Activated T-cell treated with anti-CD3 and anti-CD28 coated beads for 24 hours (primary cell): Measurements from ENCODE around the gene INPP5D.
"Not testable (repeated sequence)": the region's sequence is repeated elsewhere in the genome, so short reads cannot be mapped to it uniquely, and the experiment has no call there.

Experiments used
- DNase-seq: peaks from one replicate; pipeline ENCODE4 v3.0.0-alpha.2; 2020; ENCODE audit warnings: low read depth

The INPP5D gene

DNA sequence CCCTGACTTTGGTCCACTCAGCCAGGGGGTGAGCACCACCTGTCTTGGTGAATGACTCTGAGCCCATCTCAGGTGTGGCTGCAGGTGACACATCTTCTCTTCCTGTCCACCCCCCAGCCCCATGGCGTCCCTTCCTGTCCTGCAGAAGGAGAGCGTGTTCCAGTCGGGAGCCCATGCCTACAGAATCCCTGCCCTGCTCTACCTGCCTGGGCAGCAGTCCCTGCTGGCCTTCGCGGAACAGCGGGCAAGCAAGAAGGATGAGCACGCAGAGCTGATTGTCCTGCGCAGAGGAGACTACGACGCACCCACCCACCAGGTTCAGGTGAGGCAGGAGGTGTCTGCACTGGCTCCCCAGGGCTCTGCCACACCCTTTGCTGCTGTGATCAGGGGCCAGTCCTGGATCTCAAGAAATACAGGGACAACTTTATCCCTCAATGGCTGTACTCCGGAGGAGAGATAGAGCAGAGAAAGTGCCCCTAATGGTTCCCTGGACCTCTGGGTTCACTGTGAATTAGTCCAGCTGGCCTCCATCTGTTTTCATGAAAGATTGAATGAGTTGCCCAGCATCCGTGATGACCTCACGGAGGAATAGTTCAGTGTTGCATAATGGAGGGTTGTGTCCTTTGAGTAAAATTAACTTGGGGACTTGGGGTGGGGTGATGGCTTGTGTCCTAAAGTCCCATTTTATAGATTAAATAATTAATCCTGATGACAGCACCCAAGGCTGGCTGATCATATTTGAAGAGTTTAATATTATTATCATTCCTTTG lies 27.4 kb upstream of the INPP5D start, which contains the start of gene NEU2:
TSS of gene NEU2 (plus strand) at position 122 of the 770 bp plus-strand sequence. CDS start at position 122, 0 bp downstream.
- DNase-seq = no peak

- DNase-seq = no peak
Measured at GRCh38 chr2:233033672-233034071, 26.5 kb upstream of the INPP5D start.

DNA sequence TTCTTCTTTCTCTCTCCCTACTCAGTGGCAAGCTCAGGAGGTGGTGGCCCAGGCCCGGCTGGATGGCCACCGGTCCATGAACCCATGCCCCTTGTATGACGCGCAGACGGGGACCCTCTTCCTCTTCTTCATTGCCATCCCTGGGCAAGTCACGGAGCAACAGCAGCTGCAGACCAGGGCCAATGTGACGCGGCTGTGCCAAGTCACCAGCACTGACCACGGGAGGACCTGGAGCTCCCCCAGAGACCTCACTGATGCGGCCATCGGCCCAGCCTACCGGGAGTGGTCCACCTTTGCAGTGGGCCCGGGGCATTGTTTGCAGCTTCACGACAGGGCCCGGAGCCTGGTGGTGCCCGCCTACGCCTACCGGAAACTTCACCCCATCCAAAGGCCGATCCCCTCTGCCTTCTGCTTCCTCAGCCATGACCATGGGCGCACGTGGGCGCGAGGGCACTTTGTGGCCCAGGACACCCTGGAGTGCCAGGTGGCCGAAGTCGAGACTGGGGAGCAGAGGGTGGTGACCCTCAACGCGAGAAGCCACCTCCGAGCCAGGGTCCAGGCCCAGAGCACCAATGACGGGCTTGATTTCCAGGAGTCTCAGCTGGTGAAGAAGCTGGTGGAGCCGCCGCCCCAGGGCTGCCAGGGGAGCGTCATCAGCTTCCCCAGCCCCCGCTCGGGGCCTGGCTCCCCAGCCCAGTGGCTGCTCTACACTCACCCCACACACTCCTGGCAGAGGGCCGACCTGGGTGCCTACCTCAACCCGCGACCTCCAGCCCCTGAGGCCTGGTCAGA lies 25.9 kb upstream of the INPP5D start:
- no peak for DNase-seq

- DNase-seq = no peak
Measured at GRCh38 chr2:233035426-233036161, 24.5 kb upstream of the INPP5D start.

DNA sequence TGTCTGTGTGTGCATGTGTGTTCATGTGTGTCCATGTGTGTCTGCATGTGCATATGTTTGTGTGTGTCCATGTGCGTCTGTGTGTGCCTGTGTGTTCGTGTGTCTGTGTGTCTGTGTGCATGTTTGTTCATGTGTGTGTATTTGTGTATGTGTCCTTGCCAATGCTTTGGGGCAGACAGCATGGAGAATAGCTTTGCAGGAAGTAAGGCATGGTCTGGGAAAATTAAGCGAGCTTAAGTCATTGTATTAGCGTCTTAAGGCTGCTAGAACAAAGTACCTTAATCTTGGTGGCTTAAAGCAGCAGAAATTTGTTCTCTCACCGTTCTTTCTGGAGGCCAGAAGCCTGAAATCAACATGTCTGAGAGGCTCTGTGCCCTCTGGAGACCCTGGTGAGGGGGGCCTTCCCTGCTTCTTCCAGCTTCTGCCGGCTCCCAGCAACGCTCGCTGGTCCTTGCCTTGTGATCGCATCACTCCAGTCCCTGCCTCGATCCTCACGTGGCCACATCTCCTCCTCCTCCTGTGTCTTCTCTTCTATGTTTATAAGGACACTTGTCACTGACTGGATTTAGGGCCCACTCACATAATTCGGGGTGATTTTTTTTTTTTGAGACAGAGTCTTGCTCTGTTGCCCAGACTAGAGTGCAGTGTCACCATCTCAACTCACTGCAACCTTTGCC lies 23.8 kb upstream of the INPP5D start:
- no peak for DNase-seq

DNA sequence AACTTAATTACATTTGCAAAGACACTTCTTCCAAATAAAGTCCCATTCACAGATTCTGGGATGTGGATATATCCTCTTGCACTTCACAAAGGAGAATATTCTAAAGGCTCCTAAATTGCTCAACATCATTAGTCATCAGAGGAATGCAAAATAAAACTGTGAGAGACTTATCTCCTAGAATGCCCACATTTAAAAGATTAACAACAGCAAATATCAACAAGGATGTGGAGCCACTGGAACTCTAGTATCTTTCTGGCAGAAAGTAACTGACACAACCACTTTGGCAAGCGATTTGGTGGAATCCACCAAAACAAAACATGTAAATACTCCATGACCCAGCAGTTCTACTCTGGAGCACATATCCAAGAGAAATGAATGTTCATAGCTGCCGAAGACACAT lies 23.1 kb upstream of the INPP5D start:
- DNase-seq = no peak

DNA sequence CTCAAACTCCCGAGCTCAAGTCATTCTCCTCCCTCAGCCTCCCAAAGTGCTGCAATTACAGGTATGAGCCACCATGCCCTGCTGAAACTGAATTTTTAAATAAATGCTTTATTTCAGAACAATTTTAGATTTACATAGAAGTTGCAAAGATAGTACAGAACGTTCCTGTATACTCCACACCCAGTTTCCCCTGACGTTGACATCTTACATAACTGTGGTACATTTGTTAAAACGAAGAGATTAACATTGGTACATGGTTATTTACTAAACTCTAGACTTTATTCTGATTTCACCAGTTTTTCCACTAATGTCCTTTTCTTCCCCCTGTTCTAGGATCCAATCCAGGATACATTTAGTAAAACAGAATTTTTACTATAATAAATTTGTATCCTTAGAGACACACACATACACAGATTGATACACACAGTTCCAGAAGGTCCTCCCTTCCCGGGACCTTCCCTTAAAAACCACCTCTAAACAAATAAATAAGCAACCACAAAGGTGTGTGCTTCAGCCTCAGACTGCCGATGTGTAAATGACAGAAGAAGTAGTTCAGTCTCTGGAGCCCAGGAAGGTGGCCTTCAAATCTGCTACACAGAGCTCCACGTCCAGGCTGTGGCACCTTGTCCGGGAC lies 20.8 kb upstream of the INPP5D start:
- no peak for DNase-seq

- DNase-seq = no peak
Measured at GRCh38 chr2:233039846-233040530, 20.2 kb upstream of the INPP5D start.

- no peak for DNase-seq
Measured at GRCh38 chr2:233040571-233040970, 19.6 kb upstream of the INPP5D start.

DNA sequence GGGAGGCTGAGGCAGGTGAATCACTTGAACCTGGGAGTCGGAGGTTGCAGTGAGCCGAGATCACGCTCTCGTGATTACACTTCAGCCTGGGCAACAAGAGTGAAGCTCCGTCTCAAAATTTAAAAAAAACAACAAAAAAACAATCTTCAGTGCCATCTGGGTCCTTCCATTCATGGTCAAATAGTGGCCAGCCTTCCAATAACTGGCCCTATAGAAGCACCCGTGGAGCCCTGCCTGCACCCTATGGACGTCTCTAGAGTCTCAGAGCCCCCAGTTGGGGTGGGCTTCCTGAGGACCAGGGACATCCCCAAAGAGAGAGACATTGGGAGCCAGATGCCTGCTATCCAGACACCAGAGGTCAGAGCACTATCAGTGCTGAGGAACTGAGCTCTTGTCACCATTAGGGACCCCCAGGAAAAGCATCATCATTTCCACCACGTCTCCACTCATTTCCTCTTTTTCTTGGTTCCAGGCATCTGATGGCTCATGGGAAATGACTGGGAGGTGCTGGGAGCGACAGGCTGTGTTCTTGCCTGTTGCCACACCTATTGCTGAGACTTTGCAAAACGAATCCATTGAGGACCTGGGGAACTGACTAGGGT lies 18.3 kb upstream of the INPP5D start:
- DNase-seq = no peak

GRCh38 chr2:233042549-233042948 lies 17.6 kb upstream of the INPP5D start:
- no peak for DNase-seq

- no peak for DNase-seq
Measured at GRCh38 chr2:233044974-233045605, 15.1 kb upstream of the INPP5D start.

- DNase-seq = no peak
Measured at GRCh38 chr2:233047206-233047605, 12.9 kb upstream of the INPP5D start.

GRCh38 chr2:233047667-233048066 lies 12.5 kb upstream of the INPP5D start:
- DNase-seq = no peak

DNA sequence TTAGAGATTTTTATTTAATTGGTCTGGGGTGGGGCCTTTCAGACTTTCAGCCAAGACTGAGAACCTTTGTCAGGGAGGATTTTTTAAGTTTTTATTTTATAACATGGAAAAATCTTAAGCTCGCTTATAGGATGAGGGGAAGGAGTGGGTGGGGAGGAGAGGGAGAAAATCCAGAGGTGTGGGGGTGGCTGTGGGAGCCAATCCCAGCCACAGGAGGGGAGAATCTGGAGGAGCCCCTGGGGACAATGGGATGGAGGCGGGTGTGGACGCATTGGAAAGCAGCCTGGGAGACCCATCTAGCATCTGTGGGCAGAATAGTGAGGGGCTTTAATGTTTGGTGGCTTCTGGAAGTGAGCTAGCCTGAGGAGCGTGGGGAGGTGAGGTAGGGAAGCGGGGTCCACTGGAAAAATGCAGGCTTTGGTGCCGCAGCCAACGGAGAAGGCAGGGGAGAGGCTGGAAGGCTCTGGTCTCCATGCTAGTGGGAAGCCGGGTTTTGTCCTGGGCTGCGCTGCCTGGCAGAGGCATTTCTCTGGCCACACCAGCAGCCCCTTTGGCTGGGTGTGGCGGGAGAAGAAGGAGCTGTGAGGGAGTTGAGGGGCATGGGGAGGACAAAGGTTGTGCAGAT lies 11.5 kb upstream of the INPP5D start:
- DNase-seq = no peak

DNA sequence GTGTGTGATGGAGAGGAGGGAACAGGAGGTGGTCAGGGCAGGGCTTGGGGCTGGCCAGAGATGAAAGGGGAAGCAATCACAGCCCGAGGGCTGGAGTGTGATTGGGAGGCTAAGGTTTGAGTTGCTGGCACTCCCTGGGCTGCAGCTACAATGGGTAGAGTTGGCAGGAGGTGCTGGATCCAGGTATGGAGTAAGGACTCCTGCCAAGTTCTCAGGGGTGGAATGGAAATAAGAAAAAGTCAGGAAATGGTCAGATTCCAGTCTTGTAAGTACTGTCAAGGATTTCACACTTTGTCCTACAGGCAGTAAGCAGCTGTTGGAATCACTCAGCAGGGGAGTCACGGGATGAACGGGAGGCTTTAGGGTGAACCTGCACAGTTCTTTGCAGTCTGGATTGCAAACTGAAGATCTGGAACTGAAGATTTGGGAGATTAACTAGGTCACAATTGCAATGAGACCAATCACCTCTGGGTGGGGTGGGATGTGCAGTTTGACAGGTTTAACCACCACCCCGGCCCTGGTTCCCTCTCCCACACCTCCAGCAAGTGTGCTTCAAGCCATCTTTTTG lies 10.9 kb upstream of the INPP5D start:
- no peak for DNase-seq

DNA sequence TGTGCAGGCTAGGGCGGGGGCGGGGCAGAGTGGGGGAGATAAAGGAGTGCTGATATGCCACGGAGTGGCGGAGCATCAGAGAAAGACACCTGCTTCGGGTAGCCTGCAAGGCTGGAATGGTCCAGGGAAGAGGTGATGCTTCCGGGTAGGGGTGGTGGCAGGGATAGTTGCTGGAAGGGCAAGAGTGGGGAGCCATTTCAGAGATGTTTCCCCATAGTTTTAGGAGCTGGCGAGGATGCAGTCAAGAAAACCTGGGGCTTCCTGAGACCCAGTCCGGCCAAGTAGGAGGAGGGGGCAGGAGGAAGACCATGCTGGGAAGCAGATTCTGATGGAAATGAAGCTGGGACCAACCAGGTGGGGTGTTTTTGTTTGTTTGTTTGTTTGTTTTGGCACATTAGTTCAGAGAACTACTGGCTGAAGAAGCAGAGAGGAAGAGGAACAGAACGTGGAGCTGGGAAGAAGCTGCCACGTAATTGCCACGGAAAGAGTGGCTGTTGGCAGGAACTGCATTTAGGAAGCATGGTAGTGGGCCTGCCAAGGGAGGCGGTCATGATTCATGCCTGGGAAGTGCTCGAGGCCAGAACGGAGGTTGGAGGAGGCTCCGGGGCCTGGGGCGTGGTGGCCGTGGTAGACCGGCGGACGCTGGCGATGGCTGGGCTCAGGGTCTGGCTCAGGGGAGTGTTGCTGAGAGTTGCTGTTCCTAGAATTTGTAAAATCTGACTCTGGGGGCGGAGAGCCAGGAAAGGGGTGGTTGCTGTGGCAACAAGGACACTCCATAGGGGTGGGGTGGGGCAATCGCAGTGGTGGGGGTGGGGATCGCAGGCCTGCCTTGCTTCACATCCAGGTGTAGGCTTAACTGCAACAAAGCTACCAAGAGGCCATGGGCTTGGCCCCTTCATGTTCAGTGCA lies 8.6 kb upstream of the INPP5D start:
- no peak for DNase-seq

DNA sequence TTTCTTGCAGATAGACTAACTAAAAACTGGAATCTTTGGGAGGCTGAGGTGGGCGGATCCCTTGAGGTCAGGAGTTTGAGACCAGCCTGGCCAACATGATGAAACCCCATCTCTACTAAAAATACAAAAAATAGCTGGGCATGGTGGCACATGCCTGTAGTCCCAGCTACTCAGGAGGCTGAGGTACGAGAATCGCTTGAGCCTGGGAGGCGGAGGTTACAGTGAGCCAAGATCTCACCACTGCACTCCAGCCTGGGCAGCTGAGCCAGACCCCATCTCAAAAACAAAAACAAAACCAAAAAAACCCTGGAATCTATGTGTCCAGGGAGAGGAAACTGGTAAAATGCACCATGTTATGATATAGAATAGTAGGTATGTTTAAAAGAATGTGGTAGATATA lies 7.6 kb upstream of the INPP5D start:
- DNase-seq = not testable (repeated sequence)
